ENCODE measurements around the gene NIPAL3. TPM values are rescaled to one million over a fixed set of nuclear protein-coding genes. Genes with fewer than 3 reads are reported as not detected.

NIPAL3 gene
- total RNA-seq, 1 experiment from 2014 or later = 16.6 TPM

- Histone ChIP-seq H3K9me2 (ENCODE audit: insufficient read depth) (no peaks in the 10 kb centered on the region), H3K4me2 (ENCODE audit: low read length) (peak overlapping the region; percentile 56), H3K9me3 (ENCODE audit: control insufficient read depth in 1 of 2, insufficient read depth in 1 of 2, low read depth in 1 of 2, low read length in 2 of 2) (no peaks in the 10 kb centered on the region), H4K20me1 (ENCODE audit: insufficient read depth) (no peaks in the 10 kb centered on the region), H3K27me3 (ENCODE audit: insufficient read depth, low read length) (no peaks in the 10 kb centered on the region), H3K9ac (ENCODE audit: low read length) (0 out of 2 replicates have a peak overlapping the region, but pooled peaks have one; percentile 13), H2AFZ (ENCODE audit: low read depth, low read length, poor library complexity, severe bottlenecking) (no peak overlapping the region), H3K4me1 (ENCODE audit: control insufficient read depth in 1 of 2, insufficient read depth in 2 of 2, low read length in 2 of 2) (peaks cover 8 to 35% of the 10 kb centered on the region in 2 experiments), H3K79me2 (ENCODE audit: insufficient read depth, low read length) (no peaks in the 10 kb centered on the region), H3K27ac (ENCODE audit: low read depth, low read length) (no peak overlapping the region), H3K36me3 (ENCODE audit: control insufficient read depth in 1 of 2, insufficient read depth in 2 of 2, low read length in 2 of 2) (no peaks in the 10 kb centered on the region), H3K4me3 (replicated peaks in 1 of 2; ENCODE audit: low read depth in 1 of 2, low read length in 2 of 2) (peak overlapping the region in 1 of 2 experiments; percentile 6; a peak in 1 of 4 replicates)
- ChIA-PET CTCF (interaction anchor here (0.7 to 5.8 kb wide), 38 partner anchors 9 to 444 kb away, joined by 3 to 457 read pairs (median 5); partner anchors contain the start of genes GRHL3, IFNLR1, MYOM3 and NIPAL3), RAD21 (ENCODE audit: low non-redundant PET in 1 of 2, low total read pairs in 2 of 2, uncharacterized antibody in 2 of 2, unreplicated experiment in 2 of 2) (interaction anchor here (0.6 to 3.7 kb wide), 11 partner anchors 69 to 252 kb away, joined by 3 to 68 read pairs (median 4); no protein-coding TSS in a partner anchor), POLR2A (interaction anchor here (2.2 to 2.4 kb wide), 3 partner anchors 189 to 240 kb away, joined by 10 to 19 read pairs (median 12); no protein-coding TSS in a partner anchor)
- ATAC-seq (peak; percentile 83), DNase-seq (ENCODE audit: low read depth, low spot score) (peak; percentile 57)
- no TSS peak for BruUV-seq (replicated peaks)
- TF ChIP-seq EZH2 (IDR thresholded peaks at IDR 0.05) = no peak
- TF ChIP-seq TCF7L2 (IDR thresholded peaks at IDR 0.05; ENCODE audit: borderline replicate concordance, extremely low read depth, insufficient read depth, insufficient read length) = no peak
- TF ChIP-seq EGR1 (IDR thresholded peaks at IDR 0.05; ENCODE audit: low read depth) = no peak
- peak; percentile 91 to 98 (median 96) for TF ChIP-seq CTCF (IDR thresholded peaks at IDR 0.05 in 2 of 3, conservative IDR thresholded peaks at IDR 0.05 in 1 of 3; ENCODE audit: borderline replicate concordance in 1 of 3, insufficient read depth in 1 of 3, low read depth in 2 of 3, low read length in 2 of 3)
- TF ChIP-seq POLR2AphosphoS5 (IDR thresholded peaks at IDR 0.05; ENCODE audit: low read depth, low read length) = no peak
- no peak for TF ChIP-seq SIN3A (IDR thresholded peaks at IDR 0.05; ENCODE audit: low read depth)
- no peak for TF ChIP-seq CEBPB (IDR thresholded peaks at IDR 0.05; ENCODE audit: low read depth)
- TF ChIP-seq EZH2phosphoT487 (IDR thresholded peaks at IDR 0.05; ENCODE audit: borderline replicate concordance) = no peak
- peak; percentile 99 for TF ChIP-seq RAD21 (IDR thresholded peaks at IDR 0.05; ENCODE audit: low read depth)
- no peak for TF ChIP-seq SRF (IDR thresholded peaks at IDR 0.05; ENCODE audit: low read depth)
- TF ChIP-seq YY1 (IDR thresholded peaks at IDR 0.05; ENCODE audit: extremely low read depth, insufficient replicate concordance, low read depth, low read length) = no peak
- no peak for TF ChIP-seq ELF1 (IDR thresholded peaks at IDR 0.05; ENCODE audit: borderline replicate concordance, low read depth)
- no peak for TF ChIP-seq SP1 (IDR thresholded peaks at IDR 0.05; ENCODE audit: low read depth)
- TF ChIP-seq MAX (IDR thresholded peaks at IDR 0.05) = no peak; the same call in 1 of the 2 replicates
- TF ChIP-seq ZFX (IDR thresholded peaks at IDR 0.05) = no peak
- TF ChIP-seq ATF3 (IDR thresholded peaks at IDR 0.05) = no peak
- intact Hi-C loops (cut with micrococcal nuclease) = loop anchor here (1.0 to 10.0 kb wide), 7 partner anchors 69 to 619 kb away; no protein-coding TSS in a partner anchor
Observed at GRCh38 chr1:24390924-24391782, 24.4 kb upstream of the NIPAL3 start.

Data from HCT116 (cell line).